H1 (cell line): ENCODE measurements around the gene ANXA9.

ENCODE experiments used
- CBX5 ChIP-seq: fragments of 300-800, 300-1000 bp; sonication (generic); IDR thresholded peaks from 2 replicates; pipeline ENCODE4 v1.7.1; 2016; ENCODE audit warnings: antibody characterized with exemption, low read length, low read depth
- CTCF ChIP-seq, 3 experiments: IDR thresholded peaks; 1 replicate in 2 of 3; 2 replicates in 1 of 3; pipeline versions ENCODE4 v1.5.1 to v1.6.1; 2011; ENCODE audit warnings: low read length in 3 of 3, mild to moderate bottlenecking in 3 of 3, inconsistent platforms in 2 of 3, low read depth in 1 of 3, moderate library complexity in 1 of 3; ENCODE audit not compliant: insufficient read depth in 1 of 3; ENCODE audit errors: control extremely low read depth in 1 of 3
- POLR2A ChIP-seq, 2 experiments: IDR thresholded peaks; 1 replicate in 1 of 2; 2 replicates in 1 of 2; pipeline ENCODE4 v1.6.1; 2011; ENCODE audit warnings: low read depth in 2 of 2, low read length in 2 of 2, mild to moderate bottlenecking in 2 of 2; ENCODE audit errors: control extremely low read depth in 1 of 2
- RNF2 ChIP-seq: fragments of 200-900, 300-1000 bp; sonication (generic); IDR thresholded peaks from 2 replicates; pipeline ENCODE4 v1.7.1; 2016; ENCODE audit warnings: borderline replicate concordance, low read depth, mild to moderate bottlenecking, antibody characterized with exemption, low read length; ENCODE audit not compliant: poor library complexity, severe bottlenecking; ENCODE audit errors: missing control alignments

DNA sequence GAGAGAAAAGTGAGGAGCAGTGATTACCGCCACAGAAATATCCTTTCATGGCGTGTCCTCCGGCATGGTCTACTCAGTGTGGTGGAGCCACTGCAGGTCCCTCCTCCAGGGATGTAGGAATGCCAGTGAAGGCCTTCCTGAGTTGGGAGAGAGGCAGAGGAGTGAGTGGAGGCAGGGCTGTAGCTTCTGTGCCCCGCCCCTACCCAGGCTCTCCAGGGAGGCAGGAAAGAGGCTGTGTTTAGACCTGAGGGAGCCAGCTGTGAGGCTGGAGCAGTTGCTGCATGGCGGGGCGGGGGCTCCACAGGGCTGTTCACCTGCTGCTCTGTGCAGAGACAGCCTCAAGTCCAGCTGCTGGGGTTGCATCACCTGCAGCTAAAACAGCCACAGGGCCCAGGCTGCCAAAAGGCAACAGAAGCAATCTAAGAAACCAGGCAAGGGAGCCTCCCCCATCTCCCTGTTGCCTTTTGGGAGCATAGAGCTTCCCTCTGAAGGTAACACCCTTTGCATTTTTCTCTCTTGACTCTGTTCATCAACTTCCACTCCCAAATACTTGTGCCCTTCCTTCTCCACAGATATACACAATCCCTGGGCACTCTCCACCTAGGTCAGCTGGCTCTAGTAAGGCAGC lies 801 bp upstream of the ANXA9 start:
- TF ChIP-seq POLR2A (IDR thresholded peaks at IDR 0.05; ENCODE audit: control extremely low read depth in 1 of 2, low read depth in 2 of 2, low read length in 2 of 2) (peak; percentile 69 to 72; a peak in 2 of 3 replicates), CTCF (IDR thresholded peaks at IDR 0.05; ENCODE audit: control extremely low read depth in 1 of 3, insufficient read depth in 1 of 3, low read depth in 1 of 3, low read length in 3 of 3) (no peak; a peak in 1 of 4 replicates), RNF2 (no peak), CBX5 (no peak)
